ENCODE data around the gene GRM8.

DNA sequence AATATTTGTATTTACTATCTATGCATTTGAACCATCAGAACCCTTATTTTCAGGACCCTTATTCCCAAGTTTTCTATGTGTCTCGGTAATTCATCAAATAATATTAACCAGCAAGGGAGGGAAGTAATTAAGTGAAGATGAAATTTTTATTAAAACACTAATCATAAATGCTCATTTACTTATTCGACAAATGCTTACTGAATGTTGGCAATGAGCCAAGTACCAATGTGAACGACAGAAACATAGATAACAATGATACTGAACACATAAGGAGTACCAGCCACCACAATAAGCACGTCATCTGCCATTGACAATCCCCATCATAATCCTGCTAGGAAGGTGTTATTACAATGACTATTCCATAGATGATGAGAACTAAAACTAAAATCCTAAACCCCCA, 45.5 kb downstream of the GRM8 start:
- TF ChIP-seq CTCF (IDR thresholded peaks at IDR 0.05; ENCODE audit: insufficient read depth, low read depth, low read length) (no peak), EZH2 (IDR thresholded peaks at IDR 0.05; ENCODE audit: insufficient read depth, low read length) (no peak)

All from astrocyte (in vitro differentiated cells and primary cell).